Breast epithelium (tissue), 4 donors: ENCODE data around the gene HCN4. TPM values are rescaled to one million over a fixed set of nuclear protein-coding genes. Genes with fewer than 3 reads are reported as not detected.

Experiments used
- DNase-seq, 2 donors: peaks; one replicate each; pipeline ENCODE4 v3.0.0-alpha.2; 2019; ENCODE audit warnings: low spot score in 2 of 2
- H3K27ac ChIP-seq, 2 donors: fragments of 200-600 bp; sonication (generic) in 1 of 2; one replicate each; pipeline ENCODE4 v1.5.1; 2016 to 2019; ENCODE audit warnings: mild to moderate bottlenecking in 1 of 2
- H3K27me3 ChIP-seq, 2 donors: fragments of 200-600 bp; sonication (generic) in 1 of 2; one replicate each; pipeline versions ENCODE4 v1.5.1 to v1.6.0; 2017 to 2019; ENCODE audit warnings: control low read depth in 1 of 2, mild to moderate bottlenecking in 1 of 2
- H3K36me3 ChIP-seq: fragments of 200-600 bp; one replicate; pipeline ENCODE4 v1.5.1; 2019
- H3K4me1 ChIP-seq, 2 donors: fragments of 200-600 bp; sonication (generic); one replicate each; pipeline ENCODE4 v1.5.1; 2016 to 2019; ENCODE audit warnings: control low read depth in 1 of 2
- H3K4me3 ChIP-seq, 3 donors: fragments of 200-600 bp; sonication (generic); 1 replicate in 2 of 3; 2 replicates in 1 of 3; pipeline ENCODE4 v1.5.1; 2016 to 2019; ENCODE audit warnings: mild to moderate bottlenecking in 3 of 3, moderate library complexity in 2 of 3
- H3K9me3 ChIP-seq, 2 donors: fragments of 200-600 bp; sonication (generic) in 1 of 2; one replicate each; pipeline ENCODE4 v1.5.1; 2016 to 2019; ENCODE audit warnings: control low read depth in 1 of 2
- CTCF ChIP-seq, 3 donors: fragments of 450-650 bp; IDR thresholded peaks; one replicate each; pipeline ENCODE4 v1.5.1; 2016 to 2017; ENCODE audit warnings: antibody characterized with exemption in 3 of 3, mild to moderate bottlenecking in 3 of 3, moderate library complexity in 3 of 3
- POLR2A ChIP-seq: fragments of 450-650 bp; IDR thresholded peaks from one replicate; pipeline ENCODE4 v1.6.1; 2016; ENCODE audit warnings: antibody characterized with exemption, mild to moderate bottlenecking, moderate library complexity
- POLR2AphosphoS5 ChIP-seq, 3 donors: sonication (generic); formaldehyde crosslinking; IDR thresholded peaks; one replicate each; pipeline ENCODE4 v1.6.1; 2017; ENCODE audit warnings: antibody characterized with exemption in 3 of 3
- intact Hi-C: fragments of 100-400 bp; cut with DNase I; formaldehyde crosslinking; loops from one replicate; pipeline ENCODE4 v1.15.1; 2023; ENCODE audit warnings: low total_unique reads
- total RNA-seq, 3 donors: library from RNA; depleted of rRNA; stranded (reverse); fragments of >200 nt; gene quantifications; one replicate each; pipeline ENCODE4 v1.1.0, GENCODE V29; 2016

The HCN4 gene
- total RNA-seq, 3 donors from 2014 or later = not detected

- Histone ChIP-seq H3K9me3 (no peaks in the 10 kb centered on the region), H3K36me3 (no peaks in the 10 kb centered on the region), H3K4me1 (no peaks in the 10 kb centered on the region), H3K27me3 (no peaks in the 10 kb centered on the region), H3K27ac (no peak overlapping the region), H3K4me3 (no peak overlapping the region)
- intact Hi-C loops = no loop called here
- no peak for DNase-seq
- TF ChIP-seq POLR2AphosphoS5 (IDR thresholded peaks at IDR 0.05) (no peak), POLR2A (no peak), CTCF (IDR thresholded peaks at IDR 0.05) (no peak)
Observed at GRCh38 chr15:73337187-73337586, 31.6 kb downstream of the HCN4 start.

DNA sequence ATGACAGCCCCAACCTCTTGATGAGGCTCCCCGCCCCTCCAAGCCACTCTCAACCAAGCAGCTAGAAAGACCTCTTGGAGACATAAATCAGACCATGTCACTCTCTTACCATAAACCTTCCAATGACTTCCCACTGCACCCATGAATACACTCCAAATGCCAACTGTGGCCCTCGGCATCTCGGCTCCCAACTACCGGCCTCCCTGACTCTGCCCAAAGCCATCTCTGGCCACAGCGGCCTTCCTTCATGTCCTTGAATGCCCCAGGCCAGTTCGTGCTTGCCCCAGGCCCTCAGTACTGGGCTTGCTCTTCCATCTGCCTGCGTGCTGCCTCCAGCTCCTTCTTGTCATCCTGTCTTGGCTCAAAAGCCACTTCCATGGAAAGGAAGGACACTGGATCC is 32.0 kb downstream of the HCN4 start:
- Histone ChIP-seq H3K27me3 (no peaks in the 10 kb centered on the region), H3K27ac (no peak overlapping the region), H3K4me1 (no peaks in the 10 kb centered on the region), H3K4me3 (no peak overlapping the region), H3K9me3 (no peaks in the 10 kb centered on the region), H3K36me3 (no peaks in the 10 kb centered on the region)
- intact Hi-C loops = no loop called here
- DNase-seq = no peak
- no peak for TF ChIP-seq CTCF (IDR thresholded peaks at IDR 0.05)
- no peak for TF ChIP-seq POLR2A
- no peak for TF ChIP-seq POLR2AphosphoS5 (IDR thresholded peaks at IDR 0.05)

DNA sequence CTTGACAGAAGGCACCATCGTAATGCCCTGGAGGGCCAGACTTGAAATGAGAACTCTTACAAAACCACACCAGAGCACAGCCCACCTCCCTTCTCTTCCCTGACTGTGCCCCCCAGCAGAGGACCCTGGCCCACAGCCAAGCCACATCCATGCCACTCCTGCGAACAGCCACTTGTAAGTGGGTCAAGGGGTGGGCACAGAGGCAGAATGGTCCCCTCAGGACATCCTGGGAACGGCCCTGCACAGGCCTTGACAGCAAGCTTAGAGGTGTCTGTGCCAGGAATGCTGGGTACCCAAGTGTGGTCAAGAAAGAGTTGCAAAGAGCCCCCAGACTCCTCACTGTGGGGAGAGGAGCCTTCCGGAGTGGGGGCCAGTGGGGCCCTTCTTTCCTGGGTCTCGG is 33.3 kb downstream of the HCN4 start:
- no peak for TF ChIP-seq POLR2A
- no peak for TF ChIP-seq CTCF (IDR thresholded peaks at IDR 0.05)
- no peak for TF ChIP-seq POLR2AphosphoS5 (IDR thresholded peaks at IDR 0.05)
- intact Hi-C loops = no loop called here
- DNase-seq = no peak
- H3K4me1 ChIP-seq = no peaks in the 10 kb centered on the region
- no peaks in the 10 kb centered on the region for H3K9me3 ChIP-seq
- H3K27me3 ChIP-seq = no peaks in the 10 kb centered on the region
- H3K4me3 ChIP-seq = no peak overlapping the region
- no peak overlapping the region for H3K27ac ChIP-seq
- H3K36me3 ChIP-seq = no peaks in the 10 kb centered on the region

DNA sequence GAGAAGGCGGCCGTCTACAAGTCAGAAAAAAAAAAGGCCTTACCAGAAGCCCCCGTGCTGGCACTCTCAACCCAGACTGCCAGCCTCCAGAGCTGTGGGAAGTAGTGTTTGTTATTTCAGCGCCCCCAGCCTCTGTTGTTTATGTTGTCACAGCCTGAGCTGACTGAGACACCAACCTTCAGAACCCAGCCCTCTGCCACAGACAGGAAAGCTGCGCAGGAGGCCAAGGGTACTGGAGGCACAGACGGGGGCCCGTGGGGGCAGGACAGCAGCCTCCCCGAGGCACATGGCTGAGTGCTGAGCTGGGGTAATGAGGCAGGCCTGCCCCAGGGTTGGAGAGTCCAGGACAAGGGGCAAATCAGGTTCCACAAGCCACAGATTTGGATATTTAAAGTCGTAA is 33.7 kb downstream of the HCN4 start:
- Histone ChIP-seq H3K4me1 (no peaks in the 10 kb centered on the region), H3K36me3 (no peaks in the 10 kb centered on the region), H3K27me3 (no peaks in the 10 kb centered on the region), H3K4me3 (no peak overlapping the region), H3K27ac (no peak overlapping the region), H3K9me3 (no peaks in the 10 kb centered on the region)
- DNase-seq = no peak
- TF ChIP-seq POLR2A (no peak), CTCF (IDR thresholded peaks at IDR 0.05) (no peak), POLR2AphosphoS5 (IDR thresholded peaks at IDR 0.05) (no peak)
- intact Hi-C loops = no loop called here

DNA sequence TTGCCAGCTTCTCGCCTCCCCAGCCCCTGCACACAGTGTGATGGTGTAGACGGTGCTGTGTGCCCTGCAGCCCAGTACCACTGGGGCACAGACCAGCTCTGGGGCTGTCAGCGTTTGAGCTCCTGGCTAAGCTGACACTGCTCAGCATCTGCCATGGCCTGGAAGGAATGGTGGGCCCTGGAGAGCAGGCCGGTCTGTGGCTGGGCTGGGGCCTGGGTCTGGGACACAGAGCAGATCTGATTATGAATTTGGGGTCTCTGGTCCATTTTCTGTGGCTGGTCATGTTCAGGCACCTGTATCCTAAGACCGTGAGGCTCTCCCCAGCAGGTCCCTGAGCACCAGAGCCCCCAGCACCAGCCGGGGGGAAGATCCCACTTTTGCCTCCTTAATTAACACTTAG is 34.7 kb downstream of the HCN4 start:
- intact Hi-C loops = no loop called here
- no peaks in the 10 kb centered on the region for H3K9me3 ChIP-seq
- no peak overlapping the region for H3K27ac ChIP-seq
- DNase-seq = no peak
- no peaks in the 10 kb centered on the region for H3K27me3 ChIP-seq
- no peaks in the 10 kb centered on the region for H3K36me3 ChIP-seq
- TF ChIP-seq CTCF (IDR thresholded peaks at IDR 0.05) = no peak
- no peak for TF ChIP-seq POLR2AphosphoS5 (IDR thresholded peaks at IDR 0.05)
- TF ChIP-seq POLR2A = no peak
- H3K4me3 ChIP-seq = no peak overlapping the region
- no peaks in the 10 kb centered on the region for H3K4me1 ChIP-seq
